ENCODE results near the gene SNX11.

The SNX11 gene

DNA sequence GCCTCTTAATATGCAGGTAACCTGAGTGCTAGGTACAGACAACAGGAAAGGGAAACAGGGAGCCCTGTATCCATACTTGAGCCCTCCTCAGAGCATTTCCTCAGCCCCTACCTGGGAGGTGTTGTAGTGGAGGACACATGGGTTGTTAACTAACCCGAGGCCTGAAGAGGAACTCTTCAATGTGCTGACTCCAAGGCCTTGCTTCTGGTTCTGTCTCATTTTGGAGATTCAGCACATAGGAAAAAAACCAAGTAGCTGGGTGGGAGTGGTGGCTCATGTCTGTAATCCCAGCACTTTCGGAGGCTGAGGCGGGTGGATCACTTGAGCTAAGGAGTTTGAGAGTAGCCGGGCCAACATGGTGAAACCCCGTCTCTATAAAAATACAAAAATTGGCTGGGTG is 24.8 kb downstream of the SNX11 start:
- DNase-seq (ENCODE audit: low spot score) = no peak

DNA sequence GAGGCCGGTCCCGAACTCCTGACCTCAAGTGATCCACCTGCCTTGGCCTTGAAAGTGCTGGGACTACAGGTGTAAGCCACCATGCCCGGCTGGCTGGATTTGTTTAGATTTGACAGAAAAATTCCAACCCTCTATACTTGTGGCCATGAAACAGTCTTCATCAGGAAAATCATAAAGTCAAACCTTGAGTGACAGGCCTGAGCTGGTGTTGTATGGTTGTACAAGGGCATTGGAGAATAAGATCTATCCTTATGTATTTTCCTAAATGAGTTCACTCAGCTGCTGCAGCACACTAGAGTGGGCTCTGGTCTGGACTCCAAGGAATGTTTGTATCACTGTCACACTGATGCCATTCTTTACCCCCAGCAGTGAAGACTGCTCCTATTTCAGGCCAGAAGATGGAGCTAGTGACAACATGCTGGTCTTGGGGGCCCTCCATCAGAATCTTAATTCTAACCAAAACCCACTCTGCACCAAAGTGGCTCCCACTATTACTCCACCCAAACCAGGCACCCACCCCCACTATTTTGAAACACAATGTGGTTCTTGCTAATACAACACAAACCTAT is 27.4 kb downstream of the SNX11 start:
- DNase-seq (ENCODE audit: low spot score) = no peak

DNA sequence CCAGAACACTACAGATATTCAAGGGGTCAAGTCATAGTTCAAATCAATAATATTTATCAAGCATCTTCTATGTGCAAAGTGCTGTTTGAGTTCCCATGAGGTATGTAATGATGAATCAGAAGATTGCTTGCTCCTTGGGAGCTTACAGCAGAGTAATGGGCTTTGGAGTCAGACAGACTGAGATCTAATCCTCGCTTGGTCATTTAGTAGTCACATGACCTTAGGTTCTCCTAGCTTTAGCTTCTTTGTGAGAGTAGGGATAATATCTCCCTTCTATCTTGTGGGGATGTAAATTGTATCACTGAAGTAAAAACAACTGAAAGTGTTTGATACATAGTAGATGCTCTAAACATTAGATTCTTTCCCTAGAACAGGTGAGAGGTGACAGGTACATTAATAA is 30.1 kb downstream of the SNX11 start:
- no peak for DNase-seq (ENCODE audit: low spot score)

DNA sequence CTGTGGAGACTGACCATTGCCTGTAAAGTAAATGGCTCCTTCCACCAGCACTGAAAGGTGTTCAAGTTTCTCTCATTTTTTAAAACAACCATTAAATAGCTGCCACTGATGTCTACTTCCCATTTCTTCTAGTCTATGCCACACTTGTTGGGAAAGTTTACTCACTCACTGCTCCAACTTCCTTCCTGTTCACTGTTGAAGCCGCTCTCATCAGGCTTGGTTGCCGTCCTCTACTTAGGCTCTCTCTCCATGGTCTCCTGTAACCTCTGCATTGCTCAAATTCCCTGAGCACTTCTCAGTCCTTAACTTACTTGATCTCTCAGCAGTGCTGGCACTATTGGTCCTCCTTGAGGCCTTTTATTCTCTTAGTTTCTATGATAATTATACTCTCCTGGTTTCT is 32.4 kb downstream of the SNX11 start:
- no peak for DNase-seq (ENCODE audit: low spot score)

DNA sequence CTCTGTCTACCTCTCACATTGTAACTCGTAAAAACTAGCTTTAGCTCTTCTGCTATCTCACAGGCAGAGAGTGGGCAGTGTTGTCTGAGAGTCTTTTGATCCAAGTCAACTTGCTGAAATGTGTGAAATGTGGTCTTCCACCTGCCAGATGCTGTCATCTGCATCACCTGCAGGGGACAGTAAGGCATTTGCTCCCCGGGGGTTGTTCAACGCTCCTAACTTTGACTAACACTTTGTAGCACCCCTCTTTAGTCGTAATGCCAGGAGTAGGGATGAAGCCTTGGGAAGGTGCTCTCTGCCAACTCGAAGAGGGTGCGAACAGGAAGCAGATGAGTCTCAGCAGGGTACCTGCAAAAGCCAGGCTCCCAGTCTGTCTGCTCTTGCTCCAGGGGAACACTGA is 36.1 kb downstream of the SNX11 start:
- DNase-seq (ENCODE audit: low spot score) = no peak

DNA sequence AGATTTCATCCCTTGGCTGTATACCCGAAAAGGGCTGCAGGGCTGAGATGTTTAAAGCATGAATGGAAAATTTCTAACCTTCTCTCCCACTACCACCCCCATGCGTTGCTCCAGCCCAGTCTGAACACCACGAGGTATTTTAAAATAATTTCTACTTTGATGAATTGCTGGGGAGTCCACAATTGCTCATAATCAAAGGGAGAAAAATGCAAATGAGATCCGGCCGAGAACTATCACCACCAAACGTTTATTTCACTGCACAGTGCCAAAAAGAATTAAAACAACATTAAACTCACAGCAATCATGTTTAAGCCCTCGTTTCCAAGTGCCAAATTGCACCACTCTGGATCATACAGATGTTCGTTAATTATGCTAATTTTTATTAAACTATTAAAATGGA is 36.7 kb downstream of the SNX11 start:
- no peak for DNase-seq (ENCODE audit: low spot score)

DNA sequence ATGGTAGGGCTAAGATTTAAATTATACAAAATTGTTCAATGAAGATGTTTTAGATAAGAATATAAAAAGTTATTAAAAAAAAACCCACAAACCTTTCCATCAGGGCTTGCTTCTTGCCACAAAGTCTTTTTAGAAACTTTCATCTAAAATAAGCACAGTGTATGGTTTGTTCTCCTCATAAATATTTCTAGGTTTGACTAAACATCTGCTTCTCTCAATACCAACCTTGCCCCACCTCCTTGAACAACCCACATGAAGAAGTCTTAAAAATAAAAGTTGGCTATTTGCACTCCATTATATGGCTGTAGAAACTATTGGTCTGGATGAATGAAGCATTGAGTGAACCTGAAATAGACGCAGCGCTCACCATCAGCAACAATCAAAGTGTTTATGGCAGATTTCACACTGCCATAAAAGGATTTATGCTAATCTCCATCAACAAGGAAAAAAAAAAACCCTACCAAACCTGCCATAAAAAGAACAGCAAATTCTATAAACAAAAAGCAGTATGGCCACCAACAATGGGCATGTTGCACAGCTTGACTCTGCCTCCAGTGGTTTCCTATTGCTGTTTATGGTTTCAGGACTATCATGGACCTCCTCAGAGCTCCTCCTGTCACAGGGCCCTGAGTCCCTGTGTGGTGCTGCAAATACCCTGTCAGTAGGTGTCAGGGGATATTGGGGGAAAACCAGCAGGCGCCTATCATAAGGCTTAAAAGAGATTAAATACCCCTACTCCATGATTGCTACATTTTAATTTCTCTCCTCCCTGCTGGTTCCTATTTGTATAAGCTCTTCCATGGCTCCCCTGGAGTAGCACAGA is 37.6 kb downstream of the SNX11 start:
- DNase-seq (ENCODE audit: low spot score) = no peak

DNA sequence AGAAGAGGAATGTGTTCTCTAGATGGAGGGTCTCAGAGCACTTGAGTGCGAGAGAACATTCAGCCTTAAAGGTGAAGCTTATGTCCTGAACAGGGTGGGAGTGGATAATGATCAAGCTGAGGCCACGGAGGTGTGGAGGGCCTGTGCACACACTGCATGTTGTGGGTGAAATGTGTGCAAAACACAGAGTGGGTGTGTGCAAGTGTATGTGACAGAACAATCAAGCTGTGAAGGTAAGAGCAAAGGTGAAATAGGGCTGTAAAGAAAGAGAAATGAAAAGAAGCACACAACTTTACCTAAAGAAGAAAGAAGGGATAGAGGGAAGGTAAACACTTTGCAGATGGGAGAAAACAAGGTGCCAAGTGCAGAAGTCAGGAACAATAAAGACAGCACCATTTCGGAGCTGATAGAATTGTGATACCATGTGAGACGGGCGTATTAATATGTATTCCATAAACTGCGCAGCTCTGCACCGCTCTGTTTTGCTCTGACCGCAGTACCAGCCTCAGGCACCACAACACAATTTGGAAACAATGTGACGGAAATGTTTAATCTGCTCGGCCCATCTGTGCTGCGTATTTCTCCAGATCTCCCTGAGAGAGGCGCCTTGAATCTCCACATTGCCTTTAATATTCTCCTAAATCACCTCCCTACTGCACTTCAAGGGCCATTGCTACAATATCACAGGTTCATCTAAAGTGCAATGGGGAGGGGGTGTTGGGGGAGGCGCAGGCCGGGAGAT is 40.6 kb downstream of the SNX11 start:
- no peak for DNase-seq (ENCODE audit: low spot score)

DNA sequence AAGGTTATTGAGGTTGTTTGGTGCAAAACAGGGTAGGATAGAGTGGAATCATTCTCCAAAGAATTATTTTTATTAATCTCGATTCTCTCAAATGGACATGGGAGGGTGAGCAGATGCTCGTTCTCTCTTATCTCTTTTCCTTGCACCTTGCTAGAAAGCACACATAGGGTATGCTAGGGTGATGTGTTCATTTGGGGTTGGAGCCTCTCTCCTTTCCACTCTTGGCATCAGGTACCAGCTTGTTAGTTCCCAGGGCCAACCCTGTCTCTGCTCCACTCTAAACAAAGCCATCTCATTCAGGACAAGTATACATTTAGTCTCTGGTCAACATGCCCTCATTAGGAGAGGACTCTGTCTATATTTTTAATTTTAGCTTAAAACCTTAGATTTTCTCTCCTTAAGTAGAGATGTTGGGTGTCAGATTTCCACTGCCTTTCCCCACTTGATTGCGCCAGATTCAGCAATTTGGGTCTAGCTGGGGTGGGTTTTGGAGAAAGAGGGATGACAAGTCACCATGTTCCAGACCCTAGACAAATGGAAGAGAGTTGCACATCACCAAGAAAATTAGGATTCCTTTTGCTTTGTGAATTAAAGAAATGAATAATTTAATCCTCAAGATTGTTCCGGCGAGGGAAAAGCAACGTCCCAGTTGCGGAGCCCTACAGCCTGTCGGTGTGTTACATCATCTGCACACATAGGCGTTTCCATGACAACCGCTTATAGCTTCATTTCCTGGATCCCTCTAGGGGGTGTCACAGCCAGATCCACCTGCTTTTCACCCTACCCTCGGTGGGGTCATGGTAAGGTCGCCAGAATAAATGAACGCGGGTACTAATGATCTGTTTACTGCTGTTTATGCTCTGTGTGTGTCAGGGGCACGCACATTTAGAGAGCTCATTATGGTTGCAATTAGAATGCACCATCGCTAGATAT is 41.6 kb downstream of the SNX11 start:
- DNase-seq (ENCODE audit: low spot score) = no peak

DNA sequence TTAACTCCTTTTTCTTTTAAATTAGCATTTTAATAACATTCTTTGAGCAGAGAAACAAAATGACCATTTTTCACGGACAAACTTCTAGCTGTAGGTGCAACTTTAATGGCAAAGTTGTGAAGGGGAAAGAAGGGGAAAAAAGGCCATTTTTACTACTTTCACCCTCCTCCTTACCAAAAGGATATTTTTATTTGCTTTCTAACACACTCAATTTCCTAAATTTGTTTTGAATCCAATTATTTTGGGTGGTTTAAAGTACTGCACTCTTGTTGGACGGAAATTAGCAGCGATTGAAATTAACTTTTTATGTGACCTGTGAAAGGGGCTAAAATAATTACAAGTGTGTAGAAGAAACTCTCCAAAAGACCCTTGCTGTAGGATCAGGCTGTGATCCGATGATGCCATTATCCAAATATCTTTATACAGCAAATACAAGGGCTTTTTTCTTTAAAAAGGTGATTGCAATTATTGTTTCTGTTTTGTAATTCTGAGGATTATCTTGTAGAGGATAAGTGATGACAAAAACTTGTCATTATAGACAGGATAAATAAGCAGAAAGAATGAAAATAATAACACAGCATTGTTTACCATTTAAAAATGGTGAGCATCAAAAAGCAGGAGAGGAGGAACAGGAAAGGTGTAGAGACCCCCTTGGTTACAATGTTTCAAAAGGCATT is 42.4 kb downstream of the SNX11 start:
- no peak for DNase-seq (ENCODE audit: low spot score)

DNA sequence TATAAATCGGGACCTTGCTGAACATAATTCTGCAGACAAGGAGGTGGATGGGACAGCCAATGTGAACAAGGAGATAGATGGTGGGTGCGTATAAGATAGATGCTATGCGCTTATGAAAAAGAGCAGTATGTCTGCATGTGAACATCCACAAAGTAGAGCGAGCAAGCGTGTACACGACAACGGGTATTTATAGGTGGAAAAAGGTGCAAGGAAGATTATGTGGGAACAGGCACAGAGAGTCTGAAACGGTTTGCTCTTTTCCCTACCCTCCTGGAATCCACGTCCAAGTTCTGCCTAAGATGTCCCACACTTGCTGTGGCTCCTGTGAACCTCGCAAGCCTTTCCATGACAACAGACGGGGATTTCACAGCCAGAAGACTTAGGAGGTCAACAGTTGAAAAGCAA is 43.0 kb downstream of the SNX11 start:
- DNase-seq (ENCODE audit: low spot score) = no peak

DNA sequence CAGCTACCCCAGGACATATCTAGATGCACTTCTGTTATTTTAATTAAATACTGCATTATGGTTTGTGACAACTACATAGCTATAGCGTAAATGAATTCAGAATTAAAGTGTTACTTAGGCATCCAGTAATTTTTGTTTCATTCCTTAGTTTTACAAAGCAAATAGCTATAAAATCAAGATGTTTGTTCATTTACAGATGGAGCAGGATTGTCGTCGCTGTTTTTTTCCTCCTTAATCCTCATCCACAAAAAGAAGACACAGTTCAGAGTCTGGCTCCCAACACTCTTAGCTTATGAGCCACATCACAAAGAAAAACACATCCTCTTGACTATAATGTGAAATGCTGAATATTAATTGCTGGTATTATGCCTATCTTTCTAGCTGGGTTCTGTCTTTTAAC is 43.7 kb downstream of the SNX11 start:
- no peak for DNase-seq (ENCODE audit: low spot score)

DNA sequence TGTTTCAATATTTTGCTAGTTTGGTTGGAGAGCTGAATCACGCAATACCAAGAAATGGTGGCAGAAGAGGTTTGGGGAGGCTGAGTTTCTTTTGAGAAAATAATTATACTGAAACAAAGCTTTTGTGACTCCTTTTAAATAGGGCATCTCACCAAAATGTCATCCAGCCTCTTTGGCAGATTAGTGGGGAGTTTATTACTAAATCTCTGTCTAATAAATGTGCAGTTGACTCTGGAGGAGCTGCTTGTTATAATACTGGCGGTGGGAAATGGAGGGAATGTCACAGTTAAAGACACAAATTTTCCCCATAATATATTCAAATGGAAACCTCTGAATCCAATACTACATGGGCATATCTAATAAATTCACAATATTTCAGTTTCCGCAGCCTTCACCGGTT is 44.7 kb downstream of the SNX11 start:
- DNase-seq (ENCODE audit: low spot score) = no peak

DNA sequence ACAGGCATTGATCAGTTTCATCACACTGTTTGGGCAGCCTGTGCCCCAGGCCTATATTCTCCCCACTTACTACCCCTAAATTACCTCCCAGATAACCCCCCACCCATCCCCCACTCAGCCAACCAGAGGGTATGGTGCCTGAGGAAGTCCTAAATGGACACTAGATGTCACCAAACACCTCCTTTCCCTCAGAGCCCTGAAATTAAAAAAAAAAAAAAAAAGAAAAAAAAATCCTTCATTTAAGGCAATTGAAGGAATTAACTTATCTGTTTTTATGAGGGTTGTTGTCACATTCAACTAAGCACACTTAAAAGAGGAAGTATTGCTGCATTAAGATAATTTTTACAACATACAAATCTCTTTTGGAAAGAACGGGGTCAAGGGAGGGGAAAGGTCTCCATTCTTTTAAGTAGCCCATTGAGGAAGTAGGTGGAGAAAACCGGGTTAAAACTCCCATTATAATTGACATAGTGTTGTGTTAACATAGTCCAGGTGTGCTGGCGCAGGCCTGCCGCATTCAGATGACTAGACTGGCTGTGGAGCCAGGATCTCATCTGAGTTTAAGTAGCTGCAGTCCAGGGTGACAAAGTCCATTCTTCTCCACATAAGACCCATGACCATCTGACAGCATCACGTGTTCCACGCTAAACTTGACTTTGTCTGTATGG is 46.3 kb downstream of the SNX11 start:
- no peak for DNase-seq (ENCODE audit: low spot score)

DNA sequence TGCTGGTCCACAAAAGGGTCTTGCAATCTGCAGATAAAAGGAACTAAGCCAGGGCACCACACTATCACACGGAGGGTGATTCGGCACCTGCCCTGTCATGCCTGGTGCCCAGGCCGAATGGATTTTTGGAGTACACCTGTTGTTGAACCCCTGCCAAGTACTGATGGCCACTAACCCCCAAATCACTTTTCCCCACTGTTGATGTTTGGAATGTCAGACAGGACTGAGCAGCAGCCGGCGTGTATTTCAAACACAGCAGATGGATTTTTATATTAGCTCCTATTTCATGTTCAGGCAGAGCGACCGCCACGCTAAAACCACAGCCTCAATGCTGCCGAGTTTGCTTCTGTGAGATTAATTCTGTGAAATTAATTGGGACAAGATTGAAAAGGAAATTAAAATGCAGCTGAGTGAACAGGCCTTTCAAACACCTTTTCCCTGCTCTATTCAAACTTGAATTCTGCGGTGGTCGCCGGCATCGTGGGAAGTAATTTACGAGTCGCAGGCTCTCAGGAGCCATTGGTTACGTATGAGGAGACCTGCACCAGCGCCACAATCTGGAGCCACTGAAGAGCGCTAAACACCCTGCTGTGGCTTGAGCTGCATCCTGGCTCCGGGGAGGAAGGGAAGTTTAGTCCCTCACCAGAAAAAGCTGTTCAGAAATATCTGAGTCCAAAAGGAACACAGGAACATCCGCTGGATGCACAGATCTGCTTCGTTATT is 48.5 kb downstream of the SNX11 start:
- DNase-seq (ENCODE audit: low spot score) = no peak

DNA sequence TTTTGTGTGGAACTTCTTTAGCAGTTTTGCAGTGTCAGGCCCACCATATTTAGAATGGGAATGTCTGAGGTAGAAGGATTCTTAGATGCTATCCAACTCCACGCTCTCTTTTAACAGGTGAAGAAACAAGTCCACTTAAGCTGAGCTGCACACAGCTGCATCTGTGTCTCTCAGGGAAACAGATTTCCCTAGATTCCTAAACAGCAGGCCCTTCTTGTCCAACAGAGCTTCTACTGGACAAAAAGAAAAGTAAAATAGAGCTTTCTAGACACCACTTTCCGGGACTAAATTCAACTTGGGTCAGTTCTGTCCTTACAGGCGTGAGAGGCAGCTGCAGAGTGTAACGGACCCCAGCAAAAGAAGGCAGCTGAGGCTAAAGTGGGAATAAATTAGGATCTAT is 51.7 kb downstream of the SNX11 start:
- no peak for DNase-seq (ENCODE audit: low spot score)

DNA sequence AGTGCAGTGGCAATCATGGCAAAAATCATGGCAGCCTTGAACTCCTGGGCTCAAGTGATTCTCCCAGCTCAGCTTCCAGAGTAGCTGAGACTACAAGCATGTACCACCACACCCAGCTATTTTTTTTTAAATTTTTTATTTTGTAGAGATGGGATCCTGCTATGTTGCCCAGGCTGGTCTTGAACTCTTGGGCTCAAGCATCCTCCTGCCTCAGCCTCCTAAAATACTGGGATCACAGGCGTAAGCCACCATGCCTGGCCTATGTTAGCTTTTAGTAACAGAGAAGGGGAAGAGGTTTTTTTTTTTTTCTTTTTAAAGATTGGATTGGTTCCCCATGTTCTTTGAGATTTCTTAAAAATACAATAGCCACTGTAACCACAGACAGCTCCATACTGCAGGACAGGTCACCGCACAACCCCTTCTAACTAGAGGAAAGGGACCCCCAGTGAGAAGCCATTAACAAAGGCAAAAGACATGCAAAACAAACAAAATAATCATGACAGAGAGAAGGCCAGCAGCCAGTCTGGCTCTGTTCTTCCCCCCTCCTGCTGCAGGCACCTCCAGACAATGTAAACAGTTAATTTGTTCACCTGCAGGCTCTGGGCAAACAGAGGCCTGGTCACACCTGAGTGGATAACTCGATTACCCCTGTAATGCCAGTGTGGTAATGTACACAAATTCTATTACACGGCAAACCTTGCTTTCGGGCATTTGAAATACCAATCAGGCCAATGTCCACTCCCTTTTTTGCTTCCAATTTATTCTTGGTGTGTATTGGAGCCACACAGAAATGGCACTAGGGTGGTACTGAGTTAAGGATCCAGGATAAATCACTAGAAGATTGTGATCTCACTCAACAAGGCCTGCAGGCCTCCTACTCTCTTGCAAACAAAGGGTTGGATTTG is 52.9 kb downstream of the SNX11 start:
- no peak for DNase-seq (ENCODE audit: low spot score)

DNA sequence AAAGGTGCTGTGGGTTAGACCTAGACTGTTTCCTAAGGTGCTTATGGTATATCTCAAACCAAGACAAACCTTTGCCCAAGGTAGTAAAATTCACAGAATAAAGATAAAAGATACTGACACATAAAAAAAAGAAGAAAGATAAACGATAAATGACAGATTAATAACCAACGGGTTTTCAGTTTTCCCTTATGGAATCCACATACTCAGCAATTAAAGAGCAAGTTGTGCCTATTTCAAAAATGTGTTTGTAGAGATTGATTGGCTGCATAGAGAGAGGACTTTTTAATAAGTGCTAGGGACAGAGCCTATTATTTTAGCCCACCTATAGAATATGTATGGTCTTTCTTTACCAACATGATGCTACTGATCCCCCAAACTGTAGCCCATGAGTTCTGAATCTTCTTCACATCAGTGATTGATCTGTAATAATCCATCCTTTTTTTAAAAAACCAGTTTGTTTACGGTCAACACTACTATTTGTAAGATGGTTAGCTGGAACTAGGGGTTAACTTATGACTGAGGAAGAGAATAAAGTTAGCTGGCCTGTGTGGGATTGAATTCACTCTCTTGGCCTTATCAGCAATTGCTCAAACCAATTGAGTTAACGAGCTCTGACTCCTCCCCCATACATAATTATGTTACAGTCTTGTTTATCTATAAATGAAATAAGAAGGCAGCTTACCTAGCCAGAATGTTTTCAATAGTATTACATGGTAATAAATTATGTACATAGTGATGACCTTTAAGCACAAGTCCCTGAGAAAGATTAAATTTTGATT is 53.8 kb downstream of the SNX11 start:
- DNase-seq (ENCODE audit: low spot score) = no peak
